ENCODE data around the gene BTN1A1.

DNA sequence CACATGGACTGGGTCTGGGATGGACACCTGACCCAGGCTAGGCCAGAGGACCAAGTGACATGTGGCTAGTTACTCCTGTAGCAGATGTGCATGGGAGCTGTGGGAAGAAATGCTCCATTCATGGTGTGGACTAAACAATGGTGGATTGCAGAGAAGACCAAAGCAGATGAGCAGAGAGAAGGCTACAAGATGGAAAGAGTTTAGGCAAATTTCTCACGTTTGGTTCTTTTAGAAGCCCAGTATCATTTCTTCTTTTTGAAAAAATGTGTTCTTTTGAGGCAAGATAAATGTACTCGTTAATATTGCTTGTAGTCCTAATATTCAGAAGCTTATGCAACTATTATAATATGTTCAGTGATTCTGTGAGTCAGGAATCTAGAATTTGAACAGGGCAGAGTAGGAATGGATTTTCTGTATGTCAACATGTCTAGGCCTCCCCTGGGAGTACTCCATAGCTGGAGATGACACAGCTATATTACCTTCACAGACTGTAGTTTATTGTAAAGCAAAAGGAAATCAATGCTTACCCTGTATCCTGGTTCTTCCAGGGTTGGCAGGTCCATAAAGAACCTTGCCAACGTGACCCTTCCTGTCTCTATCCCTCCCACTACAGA, 44.6 kb upstream of the BTN1A1 start:
- TF ChIP-seq, protein P1, sequence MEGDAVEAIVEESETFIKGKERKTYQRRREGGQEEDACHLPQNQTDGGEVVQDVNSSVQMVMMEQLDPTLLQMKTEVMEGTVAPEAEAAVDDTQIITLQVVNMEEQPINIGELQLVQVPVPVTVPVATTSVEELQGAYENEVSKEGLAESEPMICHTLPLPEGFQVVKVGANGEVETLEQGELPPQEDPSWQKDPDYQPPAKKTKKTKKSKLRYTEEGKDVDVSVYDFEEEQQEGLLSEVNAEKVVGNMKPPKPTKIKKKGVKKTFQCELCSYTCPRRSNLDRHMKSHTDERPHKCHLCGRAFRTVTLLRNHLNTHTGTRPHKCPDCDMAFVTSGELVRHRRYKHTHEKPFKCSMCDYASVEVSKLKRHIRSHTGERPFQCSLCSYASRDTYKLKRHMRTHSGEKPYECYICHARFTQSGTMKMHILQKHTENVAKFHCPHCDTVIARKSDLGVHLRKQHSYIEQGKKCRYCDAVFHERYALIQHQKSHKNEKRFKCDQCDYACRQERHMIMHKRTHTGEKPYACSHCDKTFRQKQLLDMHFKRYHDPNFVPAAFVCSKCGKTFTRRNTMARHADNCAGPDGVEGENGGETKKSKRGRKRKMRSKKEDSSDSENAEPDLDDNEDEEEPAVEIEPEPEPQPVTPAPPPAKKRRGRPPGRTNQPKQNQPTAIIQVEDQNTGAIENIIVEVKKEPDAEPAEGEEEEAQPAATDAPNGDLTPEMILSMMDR (IDR thresholded peaks at IDR 0.05), result no peak
- TF ChIP-seq ZFX (IDR thresholded peaks at IDR 0.05; ENCODE audit: borderline replicate concordance), result no peak

Data from 22Rv1 (cell line).